Nephron progenitor cell (in vitro differentiated cells): ENCODE data around the gene PPP2R2D.
A peak's percentile ranks its signal among the peaks of the same experiment; 100 is the strongest.

ENCODE experiments used
- DNase-seq: peaks from one replicate; pipeline ENCODE4 v3.0.0; 2021
- H3K27ac Mint-ChIP-seq: 2 replicates; pipeline ENCODE4 v1.8.0; 2021; ENCODE audit warnings: mild to moderate bottlenecking, moderate library complexity, mixed read lengths
- H3K27me3 Mint-ChIP-seq: 2 replicates; pipeline ENCODE4 v1.8.0; 2021; ENCODE audit warnings: mild to moderate bottlenecking, low read depth, mixed read lengths; ENCODE audit not compliant: poor library complexity
- H3K36me3 Mint-ChIP-seq: 2 replicates; pipeline ENCODE4 v1.8.0; 2021; ENCODE audit warnings: low read depth, mixed read lengths
- H3K4me1 Mint-ChIP-seq: 2 replicates; pipeline ENCODE4 v1.8.0; 2021; ENCODE audit warnings: mixed read lengths
- H3K4me3 Mint-ChIP-seq: 2 replicates; pipeline ENCODE4 v1.8.0; 2021; ENCODE audit warnings: mild to moderate bottlenecking, moderate library complexity, mixed read lengths
- H3K9me3 Mint-ChIP-seq: 2 replicates; pipeline ENCODE4 v1.8.0; 2021; ENCODE audit warnings: mild to moderate bottlenecking, moderate library complexity, mixed read lengths
- CTCF ChIP-seq: fragments of 200-600 bp; sonication (generic); IDR thresholded peaks from 2 replicates; pipeline ENCODE4 v1.5.0; 2021; ENCODE audit warnings: antibody characterized with exemption

Gene PPP2R2D

GRCh38 chr10:131896403-131896802 is 4.4 kb upstream of the PPP2R2D start:
- H3K9me3 Mint-ChIP-seq, result no peaks in the 10 kb centered on the region
- TF ChIP-seq CTCF, result no peak
- H3K27ac Mint-ChIP-seq, result no peak overlapping the region
- H3K27me3 Mint-ChIP-seq, result peaks cover 53% of the 10 kb centered on the region
- H3K4me3 Mint-ChIP-seq, result no peak overlapping the region
- peaks cover 23% of the 10 kb centered on the region for H3K4me1 Mint-ChIP-seq
- no peak for DNase-seq
- H3K36me3 Mint-ChIP-seq, result no peaks in the 10 kb centered on the region

GRCh38 chr10:131897297-131897899 is 3.4 kb upstream of the PPP2R2D start:
- no peak for DNase-seq
- H3K4me1 Mint-ChIP-seq, result peaks cover 31% of the 10 kb centered on the region

GRCh38 chr10:131898061-131898460 is 2.7 kb upstream of the PPP2R2D start:
- Mint-ChIP-seq H3K9me3 (no peaks in the 10 kb centered on the region), H3K4me1 (peaks cover 35% of the 10 kb centered on the region)

More at GRCh38 chr10:131897297-131897899, 3.4 kb upstream of the PPP2R2D start:
- Mint-ChIP-seq H3K4me3 (no peak overlapping the region), H3K9me3 (no peaks in the 10 kb centered on the region), H3K36me3 (no peaks in the 10 kb centered on the region), H3K27ac (no peak overlapping the region), H3K27me3 (peaks cover 43% of the 10 kb centered on the region)
- no peak for TF ChIP-seq CTCF

GRCh38 chr10:131898713-131899112 is 2.1 kb upstream of the PPP2R2D start:
- DNase-seq, result no peak
- Mint-ChIP-seq H3K9me3 (no peaks in the 10 kb centered on the region), H3K27me3 (peaks cover 36% of the 10 kb centered on the region), H3K27ac (peak overlapping the region; percentile 3), H3K36me3 (peaks cover 3% of the 10 kb centered on the region), H3K4me3 (peak overlapping the region; percentile 41), H3K4me1 (peaks cover 39% of the 10 kb centered on the region)
- no peak for TF ChIP-seq CTCF

More at GRCh38 chr10:131898061-131898460, 2.7 kb upstream of the PPP2R2D start:
- Mint-ChIP-seq H3K36me3 (no peaks in the 10 kb centered on the region), H3K27me3 (peaks cover 39% of the 10 kb centered on the region), H3K4me3 (no peak overlapping the region), H3K27ac (no peak overlapping the region)
- no peak for DNase-seq
- TF ChIP-seq CTCF, result no peak

- peaks cover 43% of the 10 kb centered on the region for H3K4me1 Mint-ChIP-seq
- H3K9me3 Mint-ChIP-seq, result no peaks in the 10 kb centered on the region
- no peak for TF ChIP-seq CTCF
- H3K4me3 Mint-ChIP-seq, result peak overlapping the region; percentile 85
- H3K36me3 Mint-ChIP-seq, result peaks cover 5% of the 10 kb centered on the region
- H3K27ac Mint-ChIP-seq, result no peak overlapping the region
- H3K27me3 Mint-ChIP-seq, result peaks cover 34% of the 10 kb centered on the region
- no peak for DNase-seq
Observed at GRCh38 chr10:131899116-131899690, 1.6 kb upstream of the PPP2R2D start.
